ENCODE measurements around the gene DZIP1L. TPM values are rescaled to one million over a fixed set of nuclear protein-coding genes. Genes with fewer than 3 reads are reported as not detected.

Gene DZIP1L
- total RNA-seq, 4 donors from 2014 or later = 14.6 to 38.7 (median 30.0) TPM

GRCh38 chr3:138072796-138073195 is 42.6 kb downstream of the DZIP1L start:
- TF ChIP-seq CTCF (IDR thresholded peaks at IDR 0.05) = no peak
- ATAC-seq (ENCODE audit: low FRiP score) = no peak
- no peak for DNase-seq (ENCODE audit: low spot score)

GRCh38 chr3:138070006-138070405 is 45.4 kb downstream of the DZIP1L start:
- ATAC-seq (ENCODE audit: low FRiP score) (no peak), DNase-seq (ENCODE audit: low spot score) (no peak)
- TF ChIP-seq CTCF (IDR thresholded peaks at IDR 0.05) = no peak

GRCh38 chr3:138068579-138069174 is 46.7 kb downstream of the DZIP1L start:
- TF ChIP-seq CTCF (IDR thresholded peaks at IDR 0.05) = peak in 2 of 3 donors; percentile 37 to 96
- ATAC-seq (ENCODE audit: low FRiP score) (peak; percentile 65), DNase-seq (ENCODE audit: low spot score) (peak; percentile 43)

- ATAC-seq (ENCODE audit: low FRiP score) (no peak), DNase-seq (ENCODE audit: low spot score) (no peak)
- TF ChIP-seq CTCF (IDR thresholded peaks at IDR 0.05) = no peak
Observed at GRCh38 chr3:138068046-138068445, 47.4 kb downstream of the DZIP1L start.

- DNase-seq (ENCODE audit: low spot score) (no peak), ATAC-seq (ENCODE audit: low FRiP score) (no peak)
- no peak for TF ChIP-seq CTCF (IDR thresholded peaks at IDR 0.05)
Observed at GRCh38 chr3:138066972-138067371, 48.4 kb downstream of the DZIP1L start.

GRCh38 chr3:138066383-138066782 is 49.0 kb downstream of the DZIP1L start:
- no peak for TF ChIP-seq CTCF (IDR thresholded peaks at IDR 0.05)
- DNase-seq (ENCODE audit: low spot score) (no peak), ATAC-seq (ENCODE audit: low FRiP score) (no peak)

- TF ChIP-seq CTCF (IDR thresholded peaks at IDR 0.05) = no peak
- DNase-seq (ENCODE audit: low spot score) = no peak
- ATAC-seq (ENCODE audit: low FRiP score) = no peak
Observed at GRCh38 chr3:138065949-138066348, 49.5 kb downstream of the DZIP1L start.
